ENCODE measurements around the gene IPO11.

GRCh38 chr5:62376064-62376463, 36.5 kb upstream of the IPO11 start:
- TF ChIP-seq MYC (IDR thresholded peaks at IDR 0.05; ENCODE audit: low read depth, low read length) (no peak), CTCF (IDR thresholded peaks at IDR 0.05; ENCODE audit: low read depth, low read length) (no peak), POLR2A (IDR thresholded peaks at IDR 0.05; ENCODE audit: extremely low read depth, insufficient read length) (no peak)
